ENCODE data around the gene ATP1A3.

DNA sequence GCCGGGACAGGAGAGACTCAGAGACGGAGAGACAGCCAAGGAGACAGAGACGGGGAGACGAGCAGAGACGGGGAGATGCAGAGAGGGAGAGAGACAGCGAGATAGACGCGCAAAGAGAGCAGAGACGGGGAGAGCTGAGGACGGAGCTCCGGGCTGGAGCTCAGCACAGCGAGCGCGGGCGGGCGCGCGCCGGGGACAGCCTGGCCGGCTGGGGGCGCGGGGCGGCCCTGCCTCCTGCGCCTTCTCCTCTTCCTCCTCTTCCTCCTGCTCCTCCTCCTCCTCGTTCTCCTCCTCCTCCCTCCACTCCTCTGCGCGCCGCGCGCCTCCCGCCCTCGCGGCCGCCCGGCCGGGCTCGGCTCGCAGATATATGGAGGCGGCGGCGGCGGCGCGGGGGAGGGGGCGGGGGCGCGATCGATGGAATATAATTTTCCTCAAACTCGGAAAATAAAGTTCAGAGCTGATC, 65.8 kb downstream of the ATP1A3 start, which contains the start of gene ERFL:
- TF ChIP-seq, protein P1, sequence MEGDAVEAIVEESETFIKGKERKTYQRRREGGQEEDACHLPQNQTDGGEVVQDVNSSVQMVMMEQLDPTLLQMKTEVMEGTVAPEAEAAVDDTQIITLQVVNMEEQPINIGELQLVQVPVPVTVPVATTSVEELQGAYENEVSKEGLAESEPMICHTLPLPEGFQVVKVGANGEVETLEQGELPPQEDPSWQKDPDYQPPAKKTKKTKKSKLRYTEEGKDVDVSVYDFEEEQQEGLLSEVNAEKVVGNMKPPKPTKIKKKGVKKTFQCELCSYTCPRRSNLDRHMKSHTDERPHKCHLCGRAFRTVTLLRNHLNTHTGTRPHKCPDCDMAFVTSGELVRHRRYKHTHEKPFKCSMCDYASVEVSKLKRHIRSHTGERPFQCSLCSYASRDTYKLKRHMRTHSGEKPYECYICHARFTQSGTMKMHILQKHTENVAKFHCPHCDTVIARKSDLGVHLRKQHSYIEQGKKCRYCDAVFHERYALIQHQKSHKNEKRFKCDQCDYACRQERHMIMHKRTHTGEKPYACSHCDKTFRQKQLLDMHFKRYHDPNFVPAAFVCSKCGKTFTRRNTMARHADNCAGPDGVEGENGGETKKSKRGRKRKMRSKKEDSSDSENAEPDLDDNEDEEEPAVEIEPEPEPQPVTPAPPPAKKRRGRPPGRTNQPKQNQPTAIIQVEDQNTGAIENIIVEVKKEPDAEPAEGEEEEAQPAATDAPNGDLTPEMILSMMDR (IDR thresholded peaks at IDR 0.05): no peak
- TF ChIP-seq POLR2A (IDR thresholded peaks at IDR 0.05) (no peak), POLR2AphosphoS5 (IDR thresholded peaks at IDR 0.05) (no peak)
